LoVo (cell line): ENCODE results near the gene VAV3.

Source experiments
- DNase-seq: peaks from one replicate; pipeline ENCODE4 v3.0.0-alpha.2; 2016; ENCODE audit warnings: low spot score

The VAV3 gene

GRCh38 chr1:107936498-107937481 is 28.2 kb downstream of the VAV3 start:
- peak; percentile 76 for DNase-seq

- no peak for DNase-seq
Measured at GRCh38 chr1:107935396-107936064, 29.4 kb downstream of the VAV3 start.

- DNase-seq, result no peak
Measured at GRCh38 chr1:107934578-107934977, 30.4 kb downstream of the VAV3 start.

GRCh38 chr1:107933736-107934135 is 31.2 kb downstream of the VAV3 start:
- no peak for DNase-seq

GRCh38 chr1:107930292-107930691 is 34.7 kb downstream of the VAV3 start:
- no peak for DNase-seq

- no peak for DNase-seq
Measured at GRCh38 chr1:107927820-107928219, 37.2 kb downstream of the VAV3 start.

- DNase-seq, result no peak
Measured at GRCh38 chr1:107926436-107927080, 38.4 kb downstream of the VAV3 start.

GRCh38 chr1:107925565-107925964 is 39.4 kb downstream of the VAV3 start:
- no peak for DNase-seq

- DNase-seq, result no peak
Measured at GRCh38 chr1:107920999-107921398, 44.0 kb downstream of the VAV3 start.

- DNase-seq, result no peak
Measured at GRCh38 chr1:107920561-107920960, 44.4 kb downstream of the VAV3 start.

- no peak for DNase-seq
Measured at GRCh38 chr1:107919953-107920352, 45.0 kb downstream of the VAV3 start.

- no peak for DNase-seq
Measured at GRCh38 chr1:107914119-107914765, 50.7 kb downstream of the VAV3 start.

GRCh38 chr1:107912656-107913055 is 52.3 kb downstream of the VAV3 start:
- DNase-seq, result no peak

- no peak for DNase-seq
Measured at GRCh38 chr1:107900090-107900945, 64.7 kb downstream of the VAV3 start.

GRCh38 chr1:107899655-107900054 is 65.3 kb downstream of the VAV3 start:
- DNase-seq, result no peak

- DNase-seq, result no peak
Measured at GRCh38 chr1:107897438-107898345, 67.3 kb downstream of the VAV3 start.

GRCh38 chr1:107896936-107897335 is 68.0 kb downstream of the VAV3 start:
- no peak for DNase-seq

GRCh38 chr1:107896401-107896800 is 68.6 kb downstream of the VAV3 start:
- no peak for DNase-seq

- no peak for DNase-seq
Measured at GRCh38 chr1:107895403-107896191, 69.4 kb downstream of the VAV3 start.
